Measurements from ENCODE around the gene TRIM41.
"Not testable (repeated sequence)": the region's sequence is repeated elsewhere in the genome, so short reads cannot be mapped to it uniquely, and the experiment has no call there.

Gene TRIM41

GRCh38 chr5:181259283-181259682 lies 36.2 kb downstream of the TRIM41 start:
- no peak for DNase-seq

DNA sequence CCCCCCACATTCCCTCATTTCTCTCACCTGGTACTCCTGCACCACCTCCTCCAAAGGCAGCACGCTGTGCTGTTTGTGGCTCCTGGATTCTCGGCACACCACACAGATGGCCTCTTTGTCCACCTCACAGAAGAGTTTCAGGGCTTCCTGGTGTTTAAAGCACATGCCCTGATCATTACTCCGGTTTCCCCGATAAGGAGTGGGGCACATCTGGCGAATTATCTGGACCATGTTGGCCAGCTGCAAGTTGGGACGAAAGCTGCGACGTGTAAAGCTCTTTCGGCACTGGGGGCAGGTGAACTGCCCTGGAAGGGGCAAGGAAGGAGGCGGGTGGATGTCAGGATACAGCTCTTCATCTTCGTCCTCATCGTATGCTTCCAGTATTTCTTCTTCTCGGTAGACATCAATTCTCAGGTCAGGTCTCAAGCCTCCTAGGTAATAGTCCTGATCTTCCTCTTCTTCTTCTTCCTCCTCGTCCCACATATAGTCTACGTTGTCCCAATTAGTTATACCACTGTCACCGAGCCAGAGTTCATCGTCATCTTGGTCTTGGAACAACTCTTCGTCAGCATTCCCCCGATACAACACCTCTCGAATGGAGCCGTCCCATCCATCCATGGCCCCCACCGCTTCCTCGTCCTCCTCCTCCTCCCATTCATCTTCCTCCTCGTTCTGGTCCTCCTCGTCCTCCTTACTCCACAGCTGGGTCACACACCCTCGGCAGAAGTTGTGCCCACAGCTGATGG lies 37.1 kb downstream of the TRIM41 start:
- DNase-seq = no peak

- DNase-seq = no peak
These were observed 37.7 kb downstream of the TRIM41 start, which contains the start of gene TRIM52 for GRCh38 chr5:181260720-181261319. TRIM52 (minus strand) TSS chr5:181261143; CDS start chr5:181260813, 330 bp downstream.

DNA sequence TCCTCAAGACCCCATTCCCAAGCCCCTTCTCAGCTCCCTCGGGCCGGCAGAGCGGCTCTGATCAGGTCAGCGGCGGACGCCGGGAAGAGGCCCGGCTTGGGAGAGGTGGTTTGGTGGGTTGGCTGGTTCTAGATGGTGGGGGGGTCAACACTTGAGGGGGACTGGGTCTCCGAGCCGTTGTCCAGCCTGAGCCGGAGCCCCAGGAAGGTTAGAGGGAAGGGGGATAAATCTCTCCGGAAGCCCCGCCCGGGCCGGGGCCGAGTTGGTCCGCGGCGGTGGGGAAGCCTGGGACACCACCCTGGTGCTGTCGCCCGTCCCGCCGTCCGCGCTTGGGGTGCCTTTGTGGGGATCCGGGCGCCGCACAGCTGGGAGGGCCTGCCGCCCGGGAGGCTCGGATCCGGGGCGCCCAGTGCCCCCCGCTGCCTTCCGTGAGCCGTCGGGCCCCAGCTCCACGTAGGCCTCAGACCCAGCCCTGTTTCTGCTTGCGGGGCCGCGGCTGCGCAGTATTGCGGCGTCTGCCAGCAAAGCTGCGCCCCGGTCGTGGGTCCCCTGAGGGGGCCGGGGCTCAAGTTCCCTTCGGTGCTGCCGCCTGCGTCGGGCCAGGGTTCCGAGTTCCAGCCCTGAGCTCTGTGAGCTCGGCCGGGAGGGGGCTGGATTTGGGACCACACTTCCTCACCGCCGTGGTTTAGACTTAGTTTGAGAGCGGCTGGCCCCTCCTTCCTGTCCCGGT lies 38.4 kb downstream of the TRIM41 start:
- no peak for DNase-seq

- no peak for DNase-seq
These were observed 40.6 kb downstream of the TRIM41 start for GRCh38 chr5:181263633-181264032.

DNA sequence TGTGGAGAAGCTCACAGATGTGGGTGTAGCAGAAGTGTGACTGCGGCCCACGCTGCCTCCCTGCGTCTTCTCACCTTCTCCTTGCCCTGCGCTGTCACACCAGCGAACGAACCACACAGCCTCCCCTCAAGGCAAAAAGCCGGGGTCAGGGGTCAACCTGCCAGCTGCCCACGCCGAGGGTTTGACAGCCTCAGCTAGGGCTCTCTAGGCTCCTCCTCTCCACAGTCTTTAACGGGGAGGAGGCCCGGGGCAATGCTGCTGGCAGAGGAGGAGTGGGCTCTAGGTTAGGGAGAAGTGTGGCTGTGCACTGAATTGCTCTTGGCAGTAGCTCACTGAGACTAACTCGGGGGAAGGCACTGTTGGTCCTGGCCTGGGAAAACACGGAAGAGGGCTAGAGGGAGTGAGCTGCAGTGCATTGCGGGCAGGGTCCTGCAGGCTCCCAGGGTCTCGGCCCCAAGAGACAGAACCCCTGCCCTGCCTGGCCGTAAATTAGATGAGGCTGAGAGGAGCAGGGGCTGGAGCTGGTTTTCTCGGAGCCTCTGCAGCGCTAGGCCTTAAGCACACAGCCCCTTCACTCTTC lies 42.1 kb downstream of the TRIM41 start:
- no peak for DNase-seq

DNA sequence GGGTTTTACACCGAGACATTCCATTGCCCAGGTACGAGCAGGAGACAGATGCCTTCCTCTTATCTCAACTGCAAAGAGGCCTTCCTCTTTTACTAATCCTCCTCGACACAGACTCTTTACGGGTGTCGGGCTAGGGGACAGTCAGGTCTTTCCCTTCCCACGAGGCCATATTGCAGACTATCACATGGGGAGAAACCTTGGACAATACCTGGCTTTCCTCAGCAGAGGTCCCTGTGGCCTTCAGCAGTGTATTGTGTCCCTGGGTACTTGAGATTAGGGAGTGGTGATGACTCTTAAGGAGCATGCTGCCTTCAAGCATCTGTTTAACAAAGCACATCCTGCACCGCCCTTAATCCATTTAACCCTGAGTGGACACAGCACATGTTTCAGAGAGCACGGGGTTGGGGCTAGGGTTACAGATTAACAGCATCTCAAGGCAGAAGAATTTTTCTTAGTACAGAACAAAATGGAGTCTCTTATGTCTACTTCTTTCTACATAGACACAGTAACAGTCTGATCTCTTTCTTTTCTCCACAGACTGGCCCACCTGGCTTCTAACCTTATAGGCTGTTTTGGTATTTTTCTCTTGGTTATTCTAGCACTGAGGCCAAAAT lies 44.3 kb downstream of the TRIM41 start:
- DNase-seq = not testable (repeated sequence)

DNA sequence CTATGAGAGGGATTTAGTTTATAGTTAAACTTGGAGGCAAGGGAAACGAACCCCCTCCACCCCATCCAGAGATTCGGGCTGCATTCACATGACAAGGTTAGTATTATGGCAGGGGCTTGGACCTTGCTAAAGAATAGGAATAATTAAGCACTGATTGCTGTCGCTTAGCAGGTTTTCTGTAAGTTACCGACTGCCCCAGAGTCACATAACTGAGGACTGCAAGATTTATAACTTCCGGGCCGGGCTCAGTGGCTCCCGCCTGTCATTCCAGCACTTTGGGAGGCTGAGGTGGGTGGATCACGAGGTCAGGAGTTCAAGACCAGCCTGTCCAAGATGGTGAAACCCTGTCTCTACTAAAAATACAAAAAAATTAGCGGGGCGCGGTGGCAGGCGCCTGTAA lies 44.8 kb downstream of the TRIM41 start:
- not testable (repeated sequence) for DNase-seq

DNA sequence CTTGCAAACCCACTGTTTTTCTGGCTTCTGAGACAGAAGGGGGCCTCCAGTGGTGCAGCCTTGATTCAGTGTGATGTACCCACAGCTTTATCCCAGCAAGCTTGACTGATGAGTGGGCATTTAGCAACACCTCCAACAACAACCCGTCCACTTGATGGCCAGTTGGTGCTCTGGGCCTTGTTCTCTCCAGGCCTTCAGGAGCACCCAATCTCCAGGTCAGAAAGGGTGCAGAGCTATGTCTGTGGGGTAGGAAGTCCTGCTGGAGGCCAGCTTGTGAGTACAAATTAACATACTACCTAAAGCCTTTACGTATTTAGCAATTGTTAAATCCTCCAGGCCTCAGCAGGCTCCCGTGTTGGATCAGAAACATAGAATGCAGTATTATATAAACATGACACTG lies 48.0 kb downstream of the TRIM41 start:
- no peak for DNase-seq

DNA sequence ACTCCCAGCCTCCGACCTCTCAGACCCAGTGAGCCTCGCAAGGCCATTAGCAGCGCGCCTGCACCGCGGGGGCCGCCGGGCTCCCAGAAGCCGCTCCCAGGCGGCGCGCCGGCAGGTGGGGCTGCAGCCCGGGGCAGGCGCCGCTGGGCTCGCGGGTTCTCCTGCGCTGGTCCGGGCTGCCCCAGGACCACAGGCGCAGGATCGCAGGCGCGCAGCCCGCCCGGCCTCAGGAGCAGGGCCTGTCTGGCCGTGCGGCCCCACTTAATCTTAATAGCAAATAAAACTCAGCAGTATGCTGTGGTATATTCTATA lies 50.3 kb downstream of the TRIM41 start:
- DNase-seq = not testable (repeated sequence)

DNA sequence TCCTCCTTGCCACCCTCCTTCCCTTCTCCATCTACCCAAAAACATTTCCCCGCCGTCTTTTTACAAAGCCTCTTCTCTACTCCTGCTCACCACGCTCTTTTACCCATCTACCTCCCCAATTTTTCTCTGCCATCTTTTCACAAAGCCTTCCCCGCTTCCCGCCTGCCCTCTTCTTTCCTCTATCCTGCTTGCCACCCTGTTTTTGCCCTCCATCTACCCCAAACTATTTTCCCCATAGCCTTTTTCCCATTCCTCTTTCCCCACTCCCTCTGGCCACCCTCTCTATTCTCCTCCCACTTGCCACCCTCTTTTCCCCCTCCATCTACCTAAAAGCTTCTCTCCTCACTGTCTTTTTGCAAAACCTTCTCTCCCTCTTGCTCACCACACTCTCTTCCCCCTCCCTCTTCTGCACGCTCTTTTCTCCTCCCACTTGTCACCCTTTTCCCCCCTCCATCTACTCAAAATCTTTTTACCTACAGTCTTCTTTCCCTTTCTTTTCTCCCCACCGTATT lies 57.2 kb downstream of the TRIM41 start:
- DNase-seq = no peak

- no peak for DNase-seq
These were observed 58.2 kb downstream of the TRIM41 start for GRCh38 chr5:181281077-181281983.

- no peak for DNase-seq
These were observed 58.9 kb downstream of the TRIM41 start for GRCh38 chr5:181281984-181282316.

GRCh38 chr5:181282415-181282814 lies 59.3 kb downstream of the TRIM41 start:
- DNase-seq = not testable (repeated sequence)

DNA sequence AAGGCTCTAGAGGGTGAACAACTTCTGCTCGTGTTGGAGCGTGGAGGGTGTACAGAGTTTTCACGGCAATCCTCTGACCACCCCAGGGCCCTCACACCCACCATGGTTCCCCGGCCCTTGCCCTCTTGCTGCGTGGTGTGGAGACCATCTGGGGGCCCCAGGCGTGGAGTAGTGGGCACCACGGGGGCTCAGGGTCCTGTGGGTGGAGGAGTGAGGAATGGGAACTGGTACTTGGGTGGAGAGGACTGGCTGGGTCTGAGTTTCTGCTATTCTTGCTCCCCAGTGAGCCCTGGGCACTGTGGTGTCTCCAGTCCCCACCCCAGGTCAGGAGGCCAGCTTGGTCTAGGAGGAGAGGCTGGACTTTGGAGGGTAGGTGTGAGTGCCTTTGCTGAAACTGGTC lies 59.8 kb downstream of the TRIM41 start:
- DNase-seq = no peak

DNA sequence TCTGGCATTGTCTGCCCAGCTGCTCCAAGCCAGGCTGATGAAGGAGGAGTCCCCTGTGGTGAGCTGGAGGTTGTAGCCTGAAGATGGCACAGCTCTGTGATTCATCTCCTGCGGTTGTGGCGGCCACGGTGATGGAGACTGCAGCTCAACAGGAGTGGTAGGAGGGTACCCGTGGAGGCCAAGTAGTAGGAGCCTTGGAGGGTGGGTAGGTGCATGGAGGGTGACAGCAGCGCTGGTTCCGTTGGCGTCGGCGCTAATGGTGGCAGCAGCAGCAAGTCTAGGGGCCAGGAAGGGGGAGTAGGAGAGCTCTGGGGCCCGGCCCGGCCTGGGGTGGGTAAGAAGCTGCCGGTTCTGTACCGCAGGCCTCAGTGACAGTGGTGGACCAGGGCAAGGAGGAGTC lies 60.3 kb downstream of the TRIM41 start:
- no peak for DNase-seq

- DNase-seq = not testable (repeated sequence)
These were observed 61.0 kb downstream of the TRIM41 start for GRCh38 chr5:181283841-181284755.
